ENCODE data around the gene SPDL1.
"Not testable (repeated sequence)": the region's sequence is repeated elsewhere in the genome, so short reads cannot be mapped to it uniquely, and the experiment has no call there.

SPDL1 gene

DNA sequence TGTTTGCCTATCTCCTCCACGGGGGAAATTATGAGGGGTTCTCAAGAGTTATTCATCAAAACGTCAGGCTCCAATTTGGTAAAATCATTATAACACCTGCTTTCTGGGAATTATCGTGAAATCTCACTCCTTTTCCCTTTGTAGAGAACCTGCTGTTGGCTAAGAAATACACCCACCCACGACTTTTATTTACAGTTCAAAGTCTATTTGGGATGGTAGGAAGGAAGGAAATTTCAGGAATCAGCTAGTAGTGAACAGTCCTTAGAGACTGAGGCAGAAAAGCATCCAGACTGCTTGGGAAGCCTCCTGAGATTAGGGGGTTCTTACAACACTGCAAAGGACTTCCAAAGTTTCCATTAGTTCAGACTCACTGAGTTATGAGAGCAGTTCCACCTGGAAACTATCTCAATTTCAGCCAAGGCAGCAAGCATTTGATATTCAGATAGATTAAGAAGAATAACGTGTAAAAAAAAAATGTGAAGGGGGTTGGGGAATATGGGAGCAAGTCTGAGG, 9.4 kb upstream of the SPDL1 start:
- no peak for DNase-seq (ENCODE audit: low read depth)

DNA sequence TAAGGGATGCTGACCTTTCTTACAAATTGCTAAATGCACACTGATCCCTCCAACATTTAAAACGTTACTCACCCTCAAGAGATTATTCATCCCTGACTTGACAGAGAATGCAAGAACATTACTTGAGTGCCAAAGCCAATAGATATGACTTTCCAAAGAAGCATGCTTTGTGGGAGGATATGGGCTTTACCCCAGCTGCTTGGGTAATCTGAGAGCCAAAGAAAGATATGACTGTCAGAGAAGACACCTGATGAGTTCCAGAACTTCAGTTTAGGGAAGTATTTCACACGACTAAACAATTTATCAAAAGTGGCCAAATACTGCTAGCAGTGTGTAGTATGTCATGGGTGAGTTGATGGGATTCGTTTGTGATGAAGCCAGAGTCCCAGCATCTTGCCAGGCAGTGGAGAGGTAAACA, 7.4 kb upstream of the SPDL1 start:
- DNase-seq (ENCODE audit: low read depth) = peak; percentile 87

DNA sequence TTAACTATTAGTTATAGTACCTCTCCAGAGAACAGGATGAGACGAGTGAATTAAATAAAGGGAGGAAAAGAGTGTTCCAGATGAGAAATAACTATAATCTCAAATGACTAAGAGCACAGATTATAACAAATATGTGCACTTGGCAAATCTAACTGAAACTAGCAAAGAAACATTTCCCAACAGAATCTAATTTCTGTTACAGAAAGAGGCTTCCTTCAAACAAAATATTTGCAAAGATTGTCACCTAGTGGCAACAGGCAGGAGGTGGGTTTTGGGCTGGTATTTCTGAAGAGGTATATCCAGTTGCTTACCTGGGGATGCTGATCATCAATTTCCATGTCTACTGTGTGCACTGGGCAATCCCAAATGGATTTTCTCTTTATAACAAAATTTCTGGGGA, 5.6 kb upstream of the SPDL1 start:
- peak; percentile 60 for DNase-seq (ENCODE audit: low read depth)

DNA sequence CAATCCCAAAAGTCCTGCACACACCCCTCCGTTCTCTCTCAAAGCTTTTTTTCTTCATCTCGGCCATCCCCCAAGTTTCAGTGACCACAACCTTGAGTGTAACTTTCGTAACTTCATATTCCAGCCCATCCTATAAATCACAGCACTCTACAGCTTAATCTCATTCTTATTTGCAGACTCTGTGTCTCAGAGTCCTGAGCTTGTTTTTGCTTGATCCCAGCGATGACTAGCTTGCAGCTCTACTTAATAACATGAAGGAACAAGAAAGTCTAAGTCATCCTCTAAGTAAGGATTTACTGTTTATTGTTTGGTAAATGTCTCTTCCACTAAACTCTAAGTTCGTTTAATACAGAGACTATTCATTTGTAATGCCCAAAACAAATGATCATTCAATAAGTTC, 2.6 kb upstream of the SPDL1 start:
- DNase-seq (ENCODE audit: low read depth) = no peak

DNA sequence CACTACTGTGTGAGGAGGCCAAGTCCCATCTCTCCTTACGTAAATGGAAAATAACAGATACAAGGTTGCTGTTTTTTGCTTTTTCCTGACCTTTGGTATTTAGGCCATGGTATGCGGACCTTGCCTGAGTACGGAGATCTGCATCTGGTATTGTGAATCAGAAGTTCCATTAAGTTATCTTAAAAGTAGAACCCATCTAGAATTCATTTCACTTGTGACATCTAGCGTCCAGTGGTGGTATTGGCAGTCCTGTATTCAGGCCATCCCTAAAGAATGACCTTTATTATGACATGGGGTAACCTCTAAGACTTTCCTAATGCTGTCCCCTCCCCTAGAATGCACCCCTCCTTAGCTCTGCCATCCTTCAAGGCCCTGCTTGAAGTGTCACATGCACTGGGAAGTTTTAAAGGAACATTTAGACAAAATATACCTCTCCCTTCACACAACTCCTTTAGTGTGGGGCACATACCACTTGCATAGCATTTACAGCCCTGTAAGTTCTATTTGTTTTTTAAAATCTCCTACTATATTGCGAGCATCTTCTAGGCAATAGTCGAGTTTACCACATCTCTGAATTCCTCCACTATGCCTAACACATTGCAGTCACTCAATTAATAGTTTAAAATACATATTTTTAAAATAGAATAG, 1.9 kb upstream of the SPDL1 start:
- DNase-seq (ENCODE audit: low read depth) = peak; percentile 68

DNA sequence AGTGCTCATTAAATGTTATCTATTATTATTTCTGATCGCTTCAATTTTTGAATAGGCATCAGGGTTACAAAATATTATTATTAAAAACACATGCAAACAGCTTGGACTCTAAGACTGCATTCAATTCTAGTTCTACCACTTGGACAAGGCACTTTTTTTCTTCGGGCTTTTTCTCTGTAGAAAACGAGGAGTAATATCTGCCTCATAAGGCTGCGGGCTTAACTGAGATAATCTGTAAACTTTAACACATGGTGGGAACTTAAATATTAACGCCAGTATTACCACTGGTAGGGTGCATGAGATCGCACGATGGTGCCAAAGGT, 511 bp upstream of the SPDL1 start:
- DNase-seq (ENCODE audit: low read depth) = no peak

DNA sequence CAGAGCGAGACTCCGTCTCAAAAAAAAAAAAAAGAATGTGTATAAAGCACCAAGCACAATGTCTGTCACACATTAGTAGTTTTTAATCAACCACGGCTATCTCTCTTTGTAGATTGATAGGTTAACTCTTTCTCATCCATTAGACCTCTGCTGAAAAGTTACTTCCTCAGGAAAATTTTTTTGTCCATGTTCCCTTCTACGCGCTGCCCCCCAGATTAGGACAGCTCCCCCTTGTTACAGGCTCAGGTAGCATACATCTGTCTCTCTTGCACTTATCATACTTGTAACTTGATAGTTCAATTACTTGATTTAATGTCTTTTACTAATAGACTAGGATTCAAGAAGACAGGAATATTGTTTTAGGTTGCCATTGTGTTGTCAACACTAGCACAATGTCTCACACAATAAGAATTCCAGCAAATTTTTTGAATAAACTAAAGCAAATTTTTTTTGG, 1.5 kb downstream of the SPDL1 start:
- DNase-seq (ENCODE audit: low read depth) = no peak

DNA sequence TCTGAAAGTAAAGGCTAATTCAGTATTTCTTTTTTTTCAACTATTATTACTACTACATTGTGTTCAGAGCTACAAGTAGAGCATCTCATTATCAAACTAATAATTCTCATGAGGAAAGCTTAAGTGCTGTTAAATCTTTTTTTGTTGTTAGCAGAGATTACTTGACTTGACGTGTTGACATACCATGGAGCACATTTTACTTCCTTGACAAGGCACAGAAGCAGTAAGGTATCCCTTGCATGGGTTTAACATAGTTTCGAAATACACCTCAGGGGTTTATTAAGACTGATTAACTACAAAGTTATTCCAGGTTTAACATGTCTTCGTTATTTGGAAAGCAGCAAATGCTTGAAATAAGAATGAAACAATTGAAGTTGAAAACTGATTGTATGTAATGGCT, 7.0 kb downstream of the SPDL1 start:
- DNase-seq (ENCODE audit: low read depth) = no peak

DNA sequence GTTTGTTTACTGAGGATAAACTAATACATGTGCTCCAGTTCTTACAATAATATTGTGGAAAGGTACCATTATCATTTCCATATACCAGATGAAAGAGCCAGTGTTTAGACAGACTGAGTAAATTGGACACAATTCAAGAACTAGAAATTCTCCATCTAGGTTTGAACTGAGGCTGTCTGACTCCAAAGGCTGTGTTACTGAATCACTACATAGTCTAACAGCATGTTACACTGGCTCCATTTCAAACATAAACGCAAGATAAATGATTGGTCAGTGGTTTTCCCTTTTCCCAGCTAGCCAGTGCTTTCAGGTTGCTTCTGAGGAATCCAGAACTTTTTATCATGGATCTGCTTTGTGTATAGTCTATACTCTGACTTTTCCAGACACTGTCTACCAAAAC, 8.1 kb downstream of the SPDL1 start:
- no peak for DNase-seq (ENCODE audit: low read depth)

DNA sequence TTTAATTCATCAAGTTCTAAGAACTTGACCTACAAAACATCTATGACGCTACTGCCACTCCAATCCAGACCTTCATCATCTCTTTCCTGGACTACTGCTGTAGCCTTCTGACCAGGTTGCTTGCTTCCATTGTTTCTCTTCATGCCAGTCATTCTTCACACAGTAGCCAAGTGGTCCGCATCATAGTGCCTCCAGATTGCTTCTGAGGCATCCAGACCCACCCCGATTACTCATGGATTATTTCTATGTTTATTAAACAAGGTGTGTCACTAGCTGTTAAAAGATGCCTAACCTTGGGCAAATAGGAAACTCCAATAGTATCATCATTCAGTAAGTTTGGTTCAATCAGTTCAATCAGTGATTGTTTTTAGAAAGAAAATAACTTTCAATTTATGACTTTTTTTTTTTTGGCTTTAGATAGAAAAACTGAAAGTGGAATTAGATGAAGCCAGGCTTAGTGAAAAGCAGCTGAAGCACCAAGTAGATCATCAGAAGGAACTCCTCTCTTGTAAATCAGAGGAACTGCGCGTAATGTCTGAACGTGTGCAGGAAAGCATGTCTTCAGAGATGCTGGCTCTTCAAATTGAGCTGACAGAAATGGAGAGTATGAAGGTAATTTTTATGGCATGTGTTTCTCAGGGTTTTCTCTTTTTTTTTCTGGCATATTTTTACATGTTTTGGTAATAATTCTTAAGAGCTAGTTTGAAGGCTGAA, 9.5 kb downstream of the SPDL1 start:
- DNase-seq (ENCODE audit: low read depth) = no peak

DNA sequence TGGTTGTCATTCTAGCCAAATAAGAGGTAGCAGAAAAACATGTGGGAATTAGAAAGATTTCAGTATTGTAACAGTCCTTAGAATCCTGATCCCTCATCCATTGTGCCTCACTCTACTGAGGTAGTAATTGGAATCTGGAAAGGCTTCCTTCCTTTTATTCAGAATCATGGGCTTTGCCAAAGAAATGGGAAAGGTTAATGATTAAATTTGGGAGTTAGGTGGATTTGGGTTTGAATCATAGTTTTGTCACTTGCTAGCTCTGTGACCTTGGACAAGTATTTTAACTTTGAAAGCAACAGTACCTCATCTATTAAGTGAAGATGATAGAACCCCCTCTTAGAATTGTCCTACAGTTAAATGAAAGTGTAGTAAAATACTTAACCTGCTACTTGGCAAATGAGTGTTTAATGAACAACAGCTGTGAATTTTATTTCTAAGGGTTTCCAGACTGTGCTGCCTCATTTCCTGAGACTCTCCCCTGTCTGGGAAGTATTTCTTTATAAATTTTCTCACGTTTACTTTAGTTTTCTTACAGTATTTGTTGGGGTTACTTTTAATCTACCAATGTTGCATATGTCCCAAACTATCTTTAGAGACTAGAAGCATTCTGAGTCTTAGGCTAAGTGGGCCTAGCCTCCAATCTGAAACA, 11.7 kb downstream of the SPDL1 start:
- no peak for DNase-seq (ENCODE audit: low read depth)

DNA sequence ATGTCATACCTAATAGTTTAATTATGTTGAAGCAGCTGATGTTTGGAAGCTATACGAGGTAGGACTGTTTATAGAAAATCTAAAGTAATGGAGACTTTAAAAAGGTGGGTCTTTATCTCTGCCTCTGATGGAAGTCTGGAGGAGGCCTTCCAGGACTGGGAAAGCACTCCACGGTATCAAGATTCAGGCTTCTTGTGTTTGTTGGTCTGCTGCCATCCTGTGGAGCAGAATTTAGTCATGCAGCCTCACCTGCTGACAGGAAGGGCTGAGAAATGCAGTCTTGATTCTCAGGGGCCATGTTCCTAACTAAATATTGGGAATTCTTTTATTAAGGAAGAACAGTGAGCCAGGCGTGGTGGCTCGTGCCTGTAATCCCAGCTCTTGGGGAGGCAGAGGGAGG, 15.9 kb downstream of the SPDL1 start:
- no peak for DNase-seq (ENCODE audit: low read depth)

DNA sequence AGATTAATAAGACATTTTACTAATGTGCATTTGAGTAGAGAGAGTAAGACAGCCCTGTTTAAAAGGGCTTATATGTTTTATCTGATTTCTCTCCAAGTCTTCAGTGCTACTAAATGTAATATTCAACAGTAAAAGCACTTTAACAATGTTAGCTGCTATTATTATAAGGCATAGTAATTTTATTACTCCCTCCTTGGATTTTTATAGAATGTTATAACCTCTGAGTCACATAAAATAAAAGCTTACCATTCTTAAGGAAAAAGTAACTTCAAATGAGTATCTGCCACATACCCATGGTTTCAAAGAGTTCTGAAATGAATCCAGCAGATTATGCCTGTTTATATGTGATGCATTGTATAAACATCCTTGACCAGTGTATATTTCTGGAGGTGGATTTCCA, 19.0 kb downstream of the SPDL1 start:
- DNase-seq (ENCODE audit: low read depth) = no peak

DNA sequence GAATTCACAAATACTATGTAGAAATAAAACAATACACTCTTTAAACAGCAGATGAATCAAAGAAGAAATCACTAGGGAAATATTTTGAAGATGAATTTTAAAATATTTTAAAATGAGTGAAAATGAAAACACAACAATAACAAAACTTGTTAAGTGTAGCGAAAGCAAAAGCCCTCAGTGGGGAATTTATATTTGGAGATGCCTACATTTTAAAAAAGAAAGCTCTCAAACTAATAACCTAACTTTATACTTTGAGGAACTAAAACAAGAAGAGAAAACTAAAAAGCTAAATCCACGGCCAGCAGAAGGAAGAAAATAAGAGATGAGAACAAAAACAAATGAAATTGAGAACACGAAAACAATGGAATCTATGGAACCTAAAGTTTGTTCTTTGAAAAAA, 22.7 kb downstream of the SPDL1 start:
- DNase-seq (ENCODE audit: low read depth) = no peak

DNA sequence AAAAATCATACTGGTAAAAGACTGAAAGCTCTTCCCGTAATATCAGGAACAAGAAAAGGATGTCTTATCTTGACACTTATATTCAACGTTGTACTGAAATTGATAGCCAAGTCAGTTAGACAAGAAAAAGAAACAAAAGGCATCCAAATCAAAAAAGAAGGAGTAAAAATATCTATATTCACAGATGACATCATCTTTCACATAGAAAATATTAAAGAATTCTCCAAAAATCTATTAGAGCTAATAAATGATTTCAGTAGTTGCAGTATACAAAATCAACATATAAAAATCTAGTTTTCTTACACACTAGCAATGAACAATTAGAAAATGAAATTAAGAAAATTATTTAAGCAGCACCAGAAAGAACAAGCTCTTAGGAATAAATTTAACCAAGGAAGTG, 24.3 kb downstream of the SPDL1 start:
- DNase-seq (ENCODE audit: low read depth) = no peak

DNA sequence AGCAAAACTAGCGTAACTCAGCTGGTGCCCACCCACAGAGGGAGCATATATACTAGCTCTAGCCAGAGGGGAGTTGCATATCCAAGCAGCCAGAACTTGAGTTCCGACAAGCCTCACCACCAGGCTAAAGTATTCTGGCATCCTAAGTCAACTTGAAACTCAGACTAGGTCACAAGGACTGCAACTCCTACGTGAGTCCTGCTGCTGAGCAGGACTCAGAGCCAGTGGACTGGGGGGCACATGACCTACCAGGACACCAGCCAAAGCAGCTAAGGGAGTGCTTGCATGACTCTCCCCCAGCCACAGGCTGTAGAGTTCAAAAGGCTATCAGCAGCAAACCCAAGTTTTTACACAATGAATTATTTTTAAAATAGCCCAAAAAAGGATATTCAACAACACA, 26.1 kb downstream of the SPDL1 start:
- no peak for DNase-seq (ENCODE audit: low read depth)

DNA sequence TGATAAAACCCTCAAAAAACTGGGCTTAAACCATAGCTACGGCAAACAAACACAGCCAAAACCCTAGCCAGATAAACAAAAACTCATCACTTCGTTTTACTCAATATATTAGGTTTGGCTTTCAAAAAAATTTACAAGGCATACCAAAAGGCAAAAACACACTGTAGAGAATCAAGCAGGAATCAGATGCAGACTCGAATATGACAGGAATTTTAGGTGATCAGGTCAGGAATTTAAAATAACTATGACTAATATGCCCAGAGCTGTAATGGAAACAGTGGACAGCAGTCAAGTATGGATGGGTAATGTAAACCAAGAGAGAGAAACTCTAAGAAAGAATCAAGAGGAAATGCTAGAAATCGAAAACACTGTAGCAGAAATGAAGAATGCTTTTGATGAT, 27.0 kb downstream of the SPDL1 start:
- no peak for DNase-seq (ENCODE audit: low read depth)

DNA sequence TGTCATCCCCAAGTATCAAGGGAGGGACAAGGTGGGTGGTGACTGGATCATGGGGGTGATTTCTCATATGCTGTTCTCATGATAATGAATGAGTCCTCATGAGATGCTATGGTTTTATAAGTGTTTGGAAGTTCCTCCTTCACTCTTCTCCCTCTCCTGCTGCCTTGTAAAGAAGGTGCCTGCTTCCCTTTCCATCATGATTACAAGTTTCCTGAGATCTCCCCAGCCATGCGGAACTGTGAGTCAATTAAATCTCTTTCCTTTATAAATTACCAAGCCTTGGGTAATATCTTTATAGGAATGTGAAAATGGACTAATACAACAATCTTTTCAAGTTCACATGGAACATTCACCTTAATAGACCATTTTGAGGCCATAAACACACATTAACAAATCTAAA, 32.0 kb downstream of the SPDL1 start:
- no peak for DNase-seq (ENCODE audit: low read depth)

DNA sequence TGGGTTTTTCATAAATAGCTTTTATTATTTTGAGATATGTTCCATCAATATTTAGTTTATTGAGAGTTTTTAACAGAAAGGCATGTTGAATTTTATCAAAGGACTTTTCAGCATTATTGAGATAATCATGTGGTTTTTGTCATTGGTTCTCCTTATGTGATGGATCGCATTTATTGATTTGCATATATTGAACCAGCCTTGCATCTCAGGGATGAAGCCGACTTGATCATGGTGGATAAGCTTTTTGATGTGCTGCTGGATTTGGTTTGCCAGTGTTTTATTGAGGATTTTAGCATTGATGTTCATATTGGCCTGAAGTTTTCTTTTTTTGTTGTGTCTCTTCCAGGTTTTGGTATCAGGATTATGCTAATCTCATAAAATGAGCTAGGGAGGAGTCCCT, 40.7 kb downstream of the SPDL1 start:
- not testable (repeated sequence) for DNase-seq (ENCODE audit: low read depth)

DNA sequence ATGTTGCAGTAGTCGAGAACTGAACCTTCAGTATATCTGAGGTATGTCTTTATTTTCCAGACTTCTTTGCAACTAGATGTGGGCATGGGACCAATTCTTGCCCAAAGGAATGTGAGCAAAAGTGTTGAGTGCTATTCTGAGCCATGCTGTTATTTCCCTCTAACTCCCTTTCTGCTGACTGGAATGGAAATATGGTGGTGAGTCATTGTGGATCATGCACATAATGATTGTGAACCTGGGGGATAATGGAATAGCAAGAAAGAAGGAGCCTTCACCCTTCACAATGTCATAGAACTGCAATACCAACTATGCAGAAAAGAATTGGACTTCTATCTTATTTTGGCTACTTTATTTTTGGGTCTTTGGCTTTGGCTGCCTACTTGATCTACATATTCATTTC, 43.2 kb downstream of the SPDL1 start:
- peak; percentile 60 for DNase-seq (ENCODE audit: low read depth)

DNA sequence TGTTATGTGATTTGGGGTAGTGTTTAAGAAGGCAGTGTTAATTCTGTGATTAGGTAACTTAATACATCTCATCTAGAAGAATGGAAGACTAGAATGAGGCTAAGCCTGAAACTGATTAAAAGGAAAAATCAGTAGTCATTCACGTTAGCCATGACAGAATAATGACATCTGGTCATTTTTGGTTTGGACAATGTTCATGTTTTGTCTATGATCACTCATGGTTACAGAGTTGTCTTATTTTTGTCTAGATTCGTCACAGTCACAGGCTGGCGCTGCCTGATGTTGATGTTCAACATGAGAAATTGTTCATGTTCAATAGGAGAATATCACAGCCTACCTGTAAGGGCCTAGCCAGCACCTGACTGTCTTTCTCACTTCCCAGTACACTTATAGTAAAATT, 44.0 kb downstream of the SPDL1 start:
- DNase-seq (ENCODE audit: low read depth) = no peak

DNA sequence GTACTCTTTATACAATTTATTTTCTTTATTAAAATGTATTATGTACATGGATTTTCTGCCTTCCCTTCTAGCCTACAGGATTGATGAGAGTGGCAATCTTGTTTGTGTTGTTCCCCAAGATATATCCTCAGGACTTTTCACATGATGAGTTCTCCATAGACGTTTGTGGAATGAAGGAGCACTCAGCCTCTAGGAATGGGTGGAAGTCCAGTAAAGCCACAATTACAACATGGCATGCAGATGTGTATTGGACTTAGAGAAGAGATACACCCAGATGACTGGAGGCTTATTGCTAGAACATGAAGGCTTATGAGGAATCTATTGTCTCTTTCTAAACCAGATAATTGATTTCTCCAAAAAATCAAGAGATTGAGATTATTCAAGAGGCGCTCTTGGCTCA, 45.3 kb downstream of the SPDL1 start:
- DNase-seq (ENCODE audit: low read depth) = no peak

DNA sequence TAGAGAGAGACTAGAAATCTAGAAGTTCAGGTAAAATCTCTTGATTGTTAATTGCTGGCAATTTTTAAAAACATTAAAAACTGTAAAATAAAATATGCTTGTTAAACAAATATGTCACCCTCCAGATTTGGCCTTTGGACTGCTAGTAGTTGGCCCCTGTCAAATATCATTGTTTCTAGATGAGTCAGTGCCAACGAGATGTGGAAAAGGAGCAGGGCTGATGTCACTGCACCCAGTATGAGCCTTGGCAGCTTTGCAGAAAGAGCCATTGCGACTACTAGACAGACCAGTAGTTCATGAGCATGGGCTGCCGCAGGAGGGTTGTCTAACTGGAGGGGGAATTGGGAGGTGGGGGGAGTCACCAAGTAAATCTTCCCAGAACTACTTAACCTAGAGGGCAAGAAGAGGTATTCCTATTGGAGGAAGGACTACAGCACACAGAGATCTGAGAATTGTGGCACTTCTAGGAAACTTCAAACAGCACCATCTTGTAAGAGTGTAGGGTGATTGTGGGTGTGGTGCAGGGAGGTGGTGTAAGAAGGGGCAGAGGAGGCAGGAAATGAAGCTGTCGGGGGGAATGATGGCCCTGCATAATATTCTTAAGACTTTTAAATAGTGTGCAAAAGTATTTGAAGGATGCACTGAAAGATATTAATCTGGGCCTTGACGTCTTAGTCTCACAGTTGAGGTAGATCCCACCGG, 46.4 kb downstream of the SPDL1 start:
- peak; percentile 28 for DNase-seq (ENCODE audit: low read depth)
